IMR-90 (cell line): ENCODE data around the gene CRYGN. TPM values are rescaled to one million over a fixed set of nuclear protein-coding genes. Genes with fewer than 3 reads are reported as not detected.

ENCODE experiments used
- ATAC-seq: fragments of 200-7000 bp; cut with Tn5 transposase; 2 replicates; pipeline ENCODE4 v1.9.1; 2020; ENCODE audit warnings: low read depth, mild to moderate bottlenecking, moderate library complexity
- BruUV-seq: library from RNA; stranded (reverse); fragments of 400-500 nt; replicated peaks from 2 replicates; lab custom pipeline; 2021; lab: Mats Ljungman, UMichigan
- CTCF ChIA-PET: fragments of 300-600 bp; formaldehyde crosslinking; extraction: SDS; loops from one replicate; lab custom pipeline; 2021; ENCODE audit warnings: antibody characterized with exemption; lab: Yijun Ruan, JAX
- POLR2A ChIA-PET: fragments of 300-600 bp; sonication (Branson Sonifier 250); formaldehyde crosslinking; loops from one replicate; lab custom pipeline; 2022; ENCODE audit warnings: antibody characterized with exemption; ENCODE audit not compliant: unreplicated experiment; lab: Charles Lee
- DNase-seq: peaks from one replicate; pipeline ENCODE4 v3.0.0; 2013
- H2AFZ ChIP-seq: replicated peaks from 2 replicates; pipeline ENCODE3; 2013; ENCODE audit warnings: low read length, mild to moderate bottlenecking; ENCODE audit not compliant: poor library complexity
- H2AK5ac ChIP-seq: 2 replicates; pipeline ENCODE4 v1.6.1; 2013; ENCODE audit warnings: low read depth, low read length, inconsistent platforms
- H2AK9ac ChIP-seq: replicated peaks from 2 replicates; pipeline ENCODE3; 2013; ENCODE audit warnings: mild to moderate bottlenecking, low read depth, low read length, moderate library complexity; ENCODE audit not compliant: poor library complexity
- H2BK120ac ChIP-seq: 2 replicates; pipeline ENCODE4 v1.6.1; 2013; ENCODE audit warnings: low read depth, low read length, inconsistent platforms
- H2BK15ac ChIP-seq: 3 replicates; pipeline ENCODE4 v1.6.1; 2013; ENCODE audit warnings: low read depth, low read length, inconsistent platforms
- H2BK20ac ChIP-seq: 2 replicates; pipeline ENCODE4 v1.6.1; 2013; ENCODE audit warnings: low read depth, mild to moderate bottlenecking, inconsistent platforms, low read length, moderate library complexity
- H2BK5ac ChIP-seq: 2 replicates; pipeline ENCODE4 v1.6.1; 2013; ENCODE audit warnings: mild to moderate bottlenecking, low read depth, low read length, inconsistent platforms; ENCODE audit not compliant: poor library complexity, severe bottlenecking
- H3K14ac ChIP-seq: replicated peaks from 2 replicates; pipeline ENCODE4 v1.6.1; 2013; ENCODE audit warnings: low read depth, low read length, inconsistent platforms
- H3K18ac ChIP-seq: 2 replicates; pipeline ENCODE4 v1.6.1; 2013; ENCODE audit warnings: low read depth, low read length, control low read depth
- H3K23ac ChIP-seq: 2 replicates; pipeline ENCODE4 v1.6.1; 2013; ENCODE audit warnings: low read depth, low read length, inconsistent platforms
- H3K27ac ChIP-seq: 2 replicates; pipeline ENCODE4 v1.5.1; 2013; ENCODE audit warnings: mild to moderate bottlenecking, control low read depth, low read length; ENCODE audit not compliant: insufficient read depth
- H3K27me3 ChIP-seq: 2 replicates; pipeline ENCODE4 v1.6.1; 2013; ENCODE audit warnings: low read length; ENCODE audit not compliant: control insufficient read depth, insufficient read depth
- H3K36me3 ChIP-seq: 2 replicates; pipeline ENCODE4 v1.6.1; 2013; ENCODE audit warnings: low read length, mixed read lengths; ENCODE audit not compliant: control insufficient read depth, insufficient read depth
- H3K4ac ChIP-seq: 2 replicates; pipeline ENCODE4 v1.6.1; 2013; ENCODE audit warnings: low read depth, low read length, inconsistent platforms
- H3K4me1 ChIP-seq: 2 replicates; pipeline ENCODE4 v1.6.1; 2013; ENCODE audit warnings: low read length, mixed read lengths; ENCODE audit not compliant: control insufficient read depth, insufficient read depth
- H3K4me2 ChIP-seq: 2 replicates; pipeline ENCODE4 v1.6.1; 2013; ENCODE audit warnings: low read depth, mild to moderate bottlenecking, control low read depth, low read length, moderate library complexity
- H3K4me3 ChIP-seq: 2 replicates; pipeline ENCODE4 v1.5.1; 2013; ENCODE audit warnings: low read depth, mild to moderate bottlenecking, control low read depth, low read length, moderate library complexity; ENCODE audit not compliant: insufficient read depth
- H3K56ac ChIP-seq: 2 replicates; pipeline ENCODE4 v1.6.1; 2013; ENCODE audit warnings: low read length, inconsistent platforms; ENCODE audit not compliant: insufficient read depth; ENCODE audit errors: extremely low read depth
- H3K79me1 ChIP-seq, 2 experiments: 2 replicates each; pipeline ENCODE4 v1.6.1; 2013; ENCODE audit warnings: low read length in 2 of 2, inconsistent platforms in 1 of 2, low read depth in 1 of 2
- H3K9ac ChIP-seq: 2 replicates; pipeline ENCODE4 v1.6.1; 2013; ENCODE audit warnings: low read depth, low read length, control low read depth
- H3K9me1 ChIP-seq: 2 replicates; pipeline ENCODE4 v1.6.1; 2013; ENCODE audit warnings: low read length, inconsistent platforms; ENCODE audit not compliant: insufficient read depth
- H3K9me3 ChIP-seq: 2 replicates; pipeline ENCODE4 v1.6.1; 2013; ENCODE audit warnings: low read length; ENCODE audit not compliant: control insufficient read depth, insufficient read depth
- H4K20me1 ChIP-seq: 2 replicates; pipeline ENCODE4 v1.6.1; 2013; ENCODE audit warnings: low read length, inconsistent platforms; ENCODE audit not compliant: insufficient read depth
- H4K5ac ChIP-seq: 2 replicates; pipeline ENCODE4 v1.6.1; 2013; ENCODE audit warnings: mild to moderate bottlenecking, low read depth, low read length, control low read depth
- H4K8ac ChIP-seq, 2 experiments: 2 replicates each; pipeline ENCODE4 v1.6.1; 2013; ENCODE audit warnings: low read depth in 2 of 2, low read length in 2 of 2, control low read depth in 1 of 2, inconsistent platforms in 1 of 2
- H4K91ac ChIP-seq: 2 replicates; pipeline ENCODE4 v1.6.1; 2013; ENCODE audit warnings: low read depth, low read length, inconsistent platforms; ENCODE audit not compliant: insufficient read depth
- BHLHE40 ChIP-seq: fragments of 150-350 bp; IDR thresholded peaks from 2 replicates; pipeline ENCODE4 v1.6.1; 2016; ENCODE audit warnings: mild to moderate bottlenecking, low read depth, low read length
- CEBPB ChIP-seq: IDR thresholded peaks from 2 replicates; pipeline ENCODE4 v1.6.1; 2012; ENCODE audit warnings: low read depth, low read length, improper control_type of control experiment
- CHD1 ChIP-seq: IDR thresholded peaks from 2 replicates; pipeline ENCODE4 v1.6.1; 2012; ENCODE audit warnings: low read depth, low read length, improper control_type of control experiment
- CTCF ChIP-seq: conservative IDR thresholded peaks from 2 replicates; pipeline ENCODE4 v1.5.1; 2012; ENCODE audit warnings: mild to moderate bottlenecking, low read depth, low read length, improper control_type of control experiment
- MAFK ChIP-seq: IDR thresholded peaks from 2 replicates; pipeline ENCODE4 v1.6.1; 2012; ENCODE audit warnings: low read depth, low read length, improper control_type of control experiment
- MXI1 ChIP-seq: IDR thresholded peaks from 2 replicates; pipeline ENCODE4 v1.6.1; 2012; ENCODE audit warnings: low read depth, mild to moderate bottlenecking, low read length, moderate library complexity, borderline replicate concordance
- POLR2A ChIP-seq: IDR thresholded peaks from 2 replicates; pipeline ENCODE4 v1.6.1; 2012; ENCODE audit warnings: mild to moderate bottlenecking, low read depth, low read length
- RAD21 ChIP-seq: IDR thresholded peaks from 2 replicates; pipeline ENCODE4 v1.6.1; 2012; ENCODE audit warnings: low read length, improper control_type of control experiment
- RCOR1 ChIP-seq: IDR thresholded peaks from 2 replicates; pipeline ENCODE4 v1.6.1; 2012; ENCODE audit warnings: mild to moderate bottlenecking, low read length, improper control_type of control experiment; ENCODE audit not compliant: insufficient replicate concordance
- RFX5 ChIP-seq: IDR thresholded peaks from 2 replicates; pipeline ENCODE4 v1.8.0; 2012; ENCODE audit warnings: low read depth, mild to moderate bottlenecking, low read length, moderate library complexity
- SMC3 ChIP-seq: fragments of 150-350 bp; IDR thresholded peaks from 2 replicates; pipeline ENCODE4 v1.6.1; 2016; ENCODE audit warnings: low read depth, mild to moderate bottlenecking, antibody characterized with exemption, low read length, moderate library complexity
- USF2 ChIP-seq: fragments of 150-350 bp; IDR thresholded peaks from 2 replicates; pipeline ENCODE4 v1.6.1; 2017; ENCODE audit warnings: mild to moderate bottlenecking, antibody characterized with exemption, low read length, low read depth
- WGBS, 2 experiments: methylation state at CpG; one replicate each; pipeline versions ENCODE4 v1.1.5 to v1.1.7; 2013; ENCODE audit warnings: missing lambda C conversion rate in 2 of 2; ENCODE audit not compliant: insufficient read length in 1 of 2; ENCODE audit errors: extremely low coverage in 2 of 2; 5-methylcytosine and 5-hydroxymethylcytosine counted together
- dilution Hi-C: fragments of 300-500 bp; cut with HindIII; formaldehyde crosslinking; loops from one replicate; pipeline ENCODE4 v1.14.3; 2018; ENCODE audit warnings: low sequenced_read_pairs; ENCODE audit not compliant: unreplicated experiment
- in situ Hi-C: fragments of 300-500 bp; cut with MboI; formaldehyde crosslinking; loops from 3 replicates; pipeline ENCODE4 v1.14.3; 2019; ENCODE audit warnings: low sequenced_read_pairs, inconsistent platforms, mixed read lengths
- intact Hi-C: fragments of 100-400 bp; cut with micrococcal nuclease; formaldehyde crosslinking; loops from 2 replicates; pipeline ENCODE4 v1.10.0; 2022
- polyA plus RNA-seq, 3 experiments: library from polyadenylated mRNA; depleted of rRNA; stranded (reverse); fragments of >200 nt; gene quantifications; 2 replicates each; pipeline ENCODE4 v1.2.3, GENCODE V29; 2012; ENCODE audit warnings: low replicate concordance in 1 of 3
- total RNA-seq: library from RNA; depleted of rRNA; stranded (reverse); fragments of >200 nt; gene quantifications from 2 replicates; pipeline ENCODE4 v1.2.3, GENCODE V29; 2012
- TF ChIP-seq, protein P1 (sequence below): fragments of 150-350 bp; IDR thresholded peaks from 2 replicates; pipeline ENCODE4 v1.6.1; 2016; ENCODE audit warnings: low read depth, mild to moderate bottlenecking, low read length, moderate library complexity, borderline replicate concordance

Gene CRYGN
- total and polyA plus RNA-seq, 2 of the 4 experiments (the other 2 are of a cell fraction): not detected

GRCh38 chr7:151409667-151410404 is 30.1 kb downstream of the CRYGN start, which contains the start of gene WDR86:
WDR86 (minus strand) TSS chr7:151410038; CDS start chr7:151409589, 449 bp downstream.
- Histone ChIP-seq H2AK5ac (no peak within 1 kb of the TSS), H2BK5ac (no peak within 1 kb of the TSS), H3K4me1 (no peaks in the 10 kb centered on the region), H3K27ac (no peak within 1 kb of the TSS), H4K20me1 (no peaks in the 10 kb centered on the region), H3K23ac (no peak within 1 kb of the TSS; the same call in 1 of the 2 replicates), H3K9me3 (no peaks in the 10 kb centered on the region; the same call in 1 of the 2 replicates), H2BK15ac (no peak within 1 kb of the TSS), H3K18ac (no peak within 1 kb of the TSS; the same call in 1 of the 2 replicates), H3K9ac (peak within 1 kb of the TSS; percentile 24; the same call in 1 of the 2 replicates), H3K56ac (no peak within 1 kb of the TSS), H2BK20ac (no peak within 1 kb of the TSS), H3K9me1 (0 out of 2 replicates have a peak, but pooled peaks cover 3% of the 10 kb centered on the region), H3K79me1 (no peaks in the 10 kb centered on the region), H2BK120ac (no peak within 1 kb of the TSS), H3K4me2 (peak within 1 kb of the TSS; percentile 37; the same call in 1 of the 2 replicates), H4K8ac (no peak within 1 kb of the TSS), H3K14ac (no peak within 1 kb of the TSS), H4K91ac (no peak within 1 kb of the TSS), H2AFZ (peak within 1 kb of the TSS; percentile 72), H4K5ac (no peak within 1 kb of the TSS), H3K27me3 (peaks cover 71% of the 10 kb centered on the region), H3K36me3 (no peaks in the 10 kb centered on the region), H3K4me3 (peak within 1 kb of the TSS; percentile 36), H3K4ac (no peak within 1 kb of the TSS), H2AK9ac (peak within 1 kb of the TSS; percentile 8)
- dilution Hi-C loops: no loop called here
- BruUV-seq: no TSS peak
- TF ChIP-seq RCOR1 (no peak), RFX5 (no peak), RAD21 (no peak), CEBPB (no peak), CHD1 (no peak), MXI1 (no peak), SMC3 (no peak), POLR2A (no peak), MAFK (no peak), USF2 (no peak), BHLHE40 (no peak), CTCF (no peak)
- TF ChIP-seq, protein P1, sequence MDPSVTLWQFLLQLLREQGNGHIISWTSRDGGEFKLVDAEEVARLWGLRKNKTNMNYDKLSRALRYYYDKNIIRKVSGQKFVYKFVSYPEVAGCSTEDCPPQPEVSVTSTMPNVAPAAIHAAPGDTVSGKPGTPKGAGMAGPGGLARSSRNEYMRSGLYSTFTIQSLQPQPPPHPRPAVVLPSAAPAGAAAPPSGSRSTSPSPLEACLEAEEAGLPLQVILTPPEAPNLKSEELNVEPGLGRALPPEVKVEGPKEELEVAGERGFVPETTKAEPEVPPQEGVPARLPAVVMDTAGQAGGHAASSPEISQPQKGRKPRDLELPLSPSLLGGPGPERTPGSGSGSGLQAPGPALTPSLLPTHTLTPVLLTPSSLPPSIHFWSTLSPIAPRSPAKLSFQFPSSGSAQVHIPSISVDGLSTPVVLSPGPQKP: no peak
- ChIA-PET CTCF (no interaction called here), POLR2A (no interaction called here)
- no peak for DNase-seq
- intact Hi-C loops: no loop called here
- 0% methylated on average over 5 of the region's 75 CpGs; no CpG with 5 or more reads in 1 of the 2 experiments for WGBS, 2 experiments
- in situ Hi-C loops: no loop called here
- ATAC-seq: peak; percentile 21
